GM06990 (cell line): Measurements from ENCODE around the gene APOBEC4.

Experiments
- DNase-seq: peaks from one replicate; pipeline ENCODE4 v3.0.0-alpha.2; 2011; ENCODE audit not compliant: insufficient read length; ENCODE audit errors: extremely low read depth
- H3K27me3 ChIP-seq: replicated peaks from 2 replicates; pipeline ENCODE4 v1.6.0; 2011; ENCODE audit warnings: low read length; ENCODE audit not compliant: control insufficient read depth, insufficient read depth
- H3K36me3 ChIP-seq: 2 replicates; pipeline ENCODE4 v1.5.1; 2011; ENCODE audit warnings: low read length; ENCODE audit not compliant: control insufficient read depth, insufficient read depth
- H3K4me3 ChIP-seq: replicated peaks from 2 replicates; pipeline ENCODE4 v1.5.1; 2011; ENCODE audit warnings: low read depth, mild to moderate bottlenecking, control low read depth, low read length
- CTCF ChIP-seq: IDR thresholded peaks from 2 replicates; pipeline ENCODE4 v1.5.1; 2011; ENCODE audit warnings: low read length, control low read depth, mild to moderate bottlenecking, inconsistent platforms; ENCODE audit not compliant: insufficient read depth, poor library complexity, severe bottlenecking

Gene APOBEC4

GRCh38 chr1:183597656-183598347 is 55.3 kb downstream of the APOBEC4 start:
- no peak for DNase-seq
- no peak for TF ChIP-seq CTCF
- Histone ChIP-seq H3K27me3 (no peaks in the 10 kb centered on the region), H3K4me3 (no peak overlapping the region), H3K36me3 (no peaks in the 10 kb centered on the region)

GRCh38 chr1:183596500-183596899 is 56.6 kb downstream of the APOBEC4 start:
- H3K27me3 ChIP-seq = no peaks in the 10 kb centered on the region
- DNase-seq = no peak
- TF ChIP-seq CTCF = no peak
- H3K36me3 ChIP-seq = no peaks in the 10 kb centered on the region
- no peak overlapping the region for H3K4me3 ChIP-seq
